ENCODE results near the gene DYRK4.

- no peak for TF ChIP-seq CTCF (IDR thresholded peaks at IDR 0.05)
- TF ChIP-seq POLR2A (IDR thresholded peaks at IDR 0.05): no peak
These were observed 29.2 kb downstream of the DYRK4 start for GRCh38 chr12:4591180-4591687.
